Esophagus squamous epithelium (tissue), 4 donors: ENCODE measurements around the gene WHAMM.

Experiments
- POLR2A ChIP-seq, 4 donors: fragments of 450-650 bp; IDR thresholded peaks; one replicate each; pipeline ENCODE4 v1.6.1; 2017; ENCODE audit warnings: antibody characterized with exemption in 4 of 4, mild to moderate bottlenecking in 4 of 4, moderate library complexity in 3 of 4
- TF ChIP-seq, protein P1 (sequence below), 6 experiments: fragments of 450-650 bp in 4 of 6; fragments of 200-600 bp in 2 of 6; sonication (generic) in 2 of 6; IDR thresholded peaks; one replicate each; pipeline ENCODE4 v1.5.1; 2016 to 2019; ENCODE audit warnings: antibody characterized with exemption in 6 of 6, mild to moderate bottlenecking in 4 of 6, moderate library complexity in 4 of 6

DNA sequence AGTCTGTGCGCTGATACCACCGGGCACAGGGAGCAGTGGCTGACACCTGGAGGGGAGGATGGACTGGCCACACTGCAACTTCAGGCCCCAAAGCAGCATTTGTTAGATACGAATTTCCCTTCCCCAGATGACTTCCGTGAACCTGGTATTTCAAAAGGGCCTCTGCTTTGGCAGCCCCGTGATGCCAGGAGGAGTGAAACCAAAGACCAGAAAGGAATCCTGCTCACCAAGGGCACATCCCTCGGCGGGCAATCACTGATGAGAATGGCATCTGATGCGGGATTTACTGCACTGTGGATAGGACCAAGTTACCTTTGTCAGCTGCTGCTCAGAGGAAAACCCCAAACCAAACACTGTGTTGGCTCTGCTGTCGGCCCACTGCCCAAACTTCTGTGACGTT, 65.5 kb downstream of the WHAMM start:
- TF ChIP-seq, protein P1, sequence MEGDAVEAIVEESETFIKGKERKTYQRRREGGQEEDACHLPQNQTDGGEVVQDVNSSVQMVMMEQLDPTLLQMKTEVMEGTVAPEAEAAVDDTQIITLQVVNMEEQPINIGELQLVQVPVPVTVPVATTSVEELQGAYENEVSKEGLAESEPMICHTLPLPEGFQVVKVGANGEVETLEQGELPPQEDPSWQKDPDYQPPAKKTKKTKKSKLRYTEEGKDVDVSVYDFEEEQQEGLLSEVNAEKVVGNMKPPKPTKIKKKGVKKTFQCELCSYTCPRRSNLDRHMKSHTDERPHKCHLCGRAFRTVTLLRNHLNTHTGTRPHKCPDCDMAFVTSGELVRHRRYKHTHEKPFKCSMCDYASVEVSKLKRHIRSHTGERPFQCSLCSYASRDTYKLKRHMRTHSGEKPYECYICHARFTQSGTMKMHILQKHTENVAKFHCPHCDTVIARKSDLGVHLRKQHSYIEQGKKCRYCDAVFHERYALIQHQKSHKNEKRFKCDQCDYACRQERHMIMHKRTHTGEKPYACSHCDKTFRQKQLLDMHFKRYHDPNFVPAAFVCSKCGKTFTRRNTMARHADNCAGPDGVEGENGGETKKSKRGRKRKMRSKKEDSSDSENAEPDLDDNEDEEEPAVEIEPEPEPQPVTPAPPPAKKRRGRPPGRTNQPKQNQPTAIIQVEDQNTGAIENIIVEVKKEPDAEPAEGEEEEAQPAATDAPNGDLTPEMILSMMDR (IDR thresholded peaks at IDR 0.05), result no peak
- no peak for TF ChIP-seq POLR2A (IDR thresholded peaks at IDR 0.05)
